Measurements from ENCODE around the gene FAM3D. TPM values are rescaled to one million over a fixed set of nuclear protein-coding genes. Genes with fewer than 3 reads are reported as not detected.

FAM3D gene
- total RNA-seq, 1 donor from 2014 or later: not detected

DNA sequence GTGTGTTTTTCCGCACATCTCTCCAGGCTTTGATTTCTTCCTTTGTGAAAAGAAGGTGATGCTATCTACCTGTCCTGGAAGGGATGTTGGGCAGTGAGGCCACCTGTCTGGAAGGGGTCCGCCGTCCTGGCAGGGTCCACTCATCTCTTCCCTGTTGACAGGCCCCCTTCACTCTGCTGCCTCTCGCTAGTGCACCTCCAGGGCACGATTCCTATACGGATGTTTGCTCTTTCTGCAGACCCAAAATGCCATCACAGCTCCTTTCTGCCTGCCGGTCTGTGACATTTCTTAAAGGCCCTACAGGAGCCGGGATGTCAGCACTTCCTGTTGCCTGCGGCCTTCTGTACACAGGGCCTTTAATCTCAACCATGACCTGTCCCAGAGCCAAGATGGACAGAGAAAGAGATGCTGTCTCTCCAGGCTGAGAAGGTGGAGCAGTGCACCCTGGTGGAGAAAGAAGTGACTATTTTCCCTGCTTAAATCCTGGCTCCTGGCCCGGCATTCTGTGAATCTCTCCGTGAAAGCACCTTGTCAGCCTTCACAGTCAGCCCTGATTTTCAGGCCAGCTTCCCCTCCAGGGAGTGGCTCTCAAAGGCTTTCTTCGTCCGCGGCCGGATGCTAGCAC lies 7.4 kb downstream of the FAM3D start:
- POLR2A ChIA-PET: no interaction called here
- TF ChIP-seq CTCF (IDR thresholded peaks at IDR 0.05): no peak
- ATAC-seq (ENCODE audit: low read depth) (no peak), DNase-seq (no peak)
- Mint-ChIP-seq H3K4me3 (no peak overlapping the region), H3K9me3 (no peaks in the 10 kb centered on the region), H3K36me3 (ENCODE audit: low read depth) (no peaks in the 10 kb centered on the region), H3K4me1 (no peaks in the 10 kb centered on the region), H3K27me3 (peaks cover 4% of the 10 kb centered on the region), H3K27ac (no peak overlapping the region)
- CTCF ChIA-PET: no interaction called here
- intact Hi-C loops (cut with micrococcal nuclease): no loop called here

- intact Hi-C loops (cut with micrococcal nuclease): no loop called here
- no peak for TF ChIP-seq CTCF (IDR thresholded peaks at IDR 0.05)
- DNase-seq (no peak), ATAC-seq (ENCODE audit: low read depth) (no peak)
- Mint-ChIP-seq H3K4me3 (no peak overlapping the region), H3K36me3 (ENCODE audit: low read depth) (no peaks in the 10 kb centered on the region), H3K9me3 (no peaks in the 10 kb centered on the region), H3K27ac (no peak overlapping the region), H3K4me1 (no peaks in the 10 kb centered on the region), H3K27me3 (peaks cover 4% of the 10 kb centered on the region)
- CTCF ChIA-PET: no interaction called here
- POLR2A ChIA-PET: no interaction called here
These were observed 8.1 kb downstream of the FAM3D start for GRCh38 chr3:58658508-58658907.

- intact Hi-C loops (cut with micrococcal nuclease): no loop called here
- DNase-seq: no peak
- no peaks in the 10 kb centered on the region for H3K9me3 Mint-ChIP-seq
- no peak overlapping the region for H3K4me3 Mint-ChIP-seq
- no peaks in the 10 kb centered on the region for H3K4me1 Mint-ChIP-seq
- H3K27me3 Mint-ChIP-seq: peaks cover 4% of the 10 kb centered on the region
- H3K36me3 Mint-ChIP-seq (ENCODE audit: low read depth): no peaks in the 10 kb centered on the region
- ChIA-PET CTCF (no interaction called here), POLR2A (no interaction called here)
- TF ChIP-seq CTCF (IDR thresholded peaks at IDR 0.05): no peak
- H3K27ac Mint-ChIP-seq: no peak overlapping the region
- ATAC-seq (ENCODE audit: low read depth): no peak
These were observed 8.9 kb downstream of the FAM3D start for GRCh38 chr3:58657571-58658141.

- CTCF ChIA-PET: no interaction called here
- no peaks in the 10 kb centered on the region for H3K36me3 Mint-ChIP-seq (ENCODE audit: low read depth)
- ATAC-seq (ENCODE audit: low read depth): no peak
- H3K27me3 Mint-ChIP-seq: peaks cover 4% of the 10 kb centered on the region
- intact Hi-C loops (cut with micrococcal nuclease): no loop called here
- no peaks in the 10 kb centered on the region for H3K9me3 Mint-ChIP-seq
- H3K27ac Mint-ChIP-seq: no peak overlapping the region
- TF ChIP-seq CTCF (IDR thresholded peaks at IDR 0.05): no peak
- H3K4me1 Mint-ChIP-seq: no peaks in the 10 kb centered on the region
- POLR2A ChIA-PET: no interaction called here
- H3K4me3 Mint-ChIP-seq: no peak overlapping the region
- DNase-seq: no peak
These were observed 9.5 kb downstream of the FAM3D start for GRCh38 chr3:58657036-58657520.

DNA sequence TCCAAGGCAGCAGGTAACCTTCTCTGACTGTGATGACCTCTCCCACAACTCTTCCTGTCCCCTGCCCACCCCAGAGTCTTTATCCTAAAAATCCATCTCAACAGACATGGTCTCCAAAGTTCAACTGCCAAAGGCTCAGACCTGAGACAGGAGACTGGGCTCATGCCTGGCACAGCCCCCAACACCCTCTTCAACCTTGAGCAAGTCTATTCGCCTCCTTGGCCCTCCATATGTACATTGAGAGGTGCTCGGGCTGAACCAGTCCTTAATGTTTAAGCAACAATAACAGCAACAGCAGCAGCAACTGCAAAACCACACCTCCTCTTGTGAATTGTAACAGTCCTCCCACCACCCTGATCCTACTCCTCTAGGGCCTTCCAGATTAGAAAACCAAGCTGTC lies 9.9 kb downstream of the FAM3D start:
- Mint-ChIP-seq H3K36me3 (ENCODE audit: low read depth) (no peaks in the 10 kb centered on the region), H3K4me1 (no peaks in the 10 kb centered on the region), H3K4me3 (no peak overlapping the region), H3K27me3 (peaks cover 4% of the 10 kb centered on the region), H3K27ac (no peak overlapping the region), H3K9me3 (no peaks in the 10 kb centered on the region)
- CTCF ChIA-PET: no interaction called here
- intact Hi-C loops (cut with micrococcal nuclease): no loop called here
- TF ChIP-seq CTCF (IDR thresholded peaks at IDR 0.05): no peak
- POLR2A ChIA-PET: no interaction called here
- DNase-seq: no peak
- ATAC-seq (ENCODE audit: low read depth): no peak
